HG03575 (cell line): Measurements from ENCODE around the gene KRTAP13-1.

Experiments
- ATAC-seq: cut with Tn5 transposase; IDR thresholded peaks from one replicate; pipeline ENCODE4 v1.9.1; 2021; ENCODE audit not compliant: unreplicated experiment, insufficient number of reproducible peaks, low FRiP score; ENCODE audit errors: extremely low read depth

KRTAP13-1 gene

GRCh38 chr21:30395731-30396130 lies at the start of gene KRTAP13-1:
TSS of gene KRTAP13-1 (plus strand) at chr21:30396031. CDS start at chr21:30396087, 56 bp downstream.
- no peak for ATAC-seq

- ATAC-seq = no peak
These were observed 47.3 kb upstream of the KRTAP13-1 start, which contains the start of gene KRTAP23-1 for GRCh38 chr21:30348506-30348905. TSS of gene KRTAP23-1 (minus strand) at chr21:30348606. CDS start at chr21:30348606, 0 bp downstream.

- no peak for ATAC-seq
These were observed 46.3 kb upstream of the KRTAP13-1 start for GRCh38 chr21:30349572-30349971.

- ATAC-seq = no peak
These were observed 44.3 kb upstream of the KRTAP13-1 start for GRCh38 chr21:30351534-30351933.

- no peak for ATAC-seq
These were observed 41.4 kb upstream of the KRTAP13-1 start for GRCh38 chr21:30354308-30355005.

- ATAC-seq = no peak
These were observed 39.9 kb upstream of the KRTAP13-1 start for GRCh38 chr21:30355906-30356305.

GRCh38 chr21:30372139-30372770 lies 23.6 kb upstream of the KRTAP13-1 start, which contains the start of gene KRTAP13-2:
TSS of gene KRTAP13-2 (minus strand) at chr21:30372271. CDS start at chr21:30372213, 58 bp downstream.
- ATAC-seq = no peak

- ATAC-seq = no peak
These were observed 13.6 kb upstream of the KRTAP13-1 start for GRCh38 chr21:30382201-30382600.

- ATAC-seq = no peak
These were observed 4.3 kb upstream of the KRTAP13-1 start for GRCh38 chr21:30391492-30392025.

GRCh38 chr21:30408782-30409494 lies 13.1 kb downstream of the KRTAP13-1 start:
- ATAC-seq = no peak

- ATAC-seq = no peak
These were observed 20.2 kb downstream of the KRTAP13-1 start for GRCh38 chr21:30415993-30416392.

GRCh38 chr21:30425826-30426225 lies 30.0 kb downstream of the KRTAP13-1 start, which contains the start of gene KRTAP13-3:
TSS of gene KRTAP13-3 (minus strand) at chr21:30425926. CDS start at chr21:30425912, 14 bp downstream.
- ATAC-seq = no peak

- ATAC-seq = no peak
These were observed 30.9 kb downstream of the KRTAP13-1 start for GRCh38 chr21:30426731-30427130.

GRCh38 chr21:30430170-30430655 lies 34.4 kb downstream of the KRTAP13-1 start, which contains the start of gene KRTAP13-4:
TSS of gene KRTAP13-4 (plus strand) at chr21:30430220. CDS start at chr21:30430276, 56 bp downstream.
- no peak for ATAC-seq

GRCh38 chr21:30434033-30434631 lies 38.3 kb downstream of the KRTAP13-1 start:
- ATAC-seq = no peak

- no peak for ATAC-seq
These were observed 41.3 kb downstream of the KRTAP13-1 start for GRCh38 chr21:30437010-30437565.

- ATAC-seq = no peak
These were observed 44.1 kb downstream of the KRTAP13-1 start, which contains the start of gene KRTAP15-1 for GRCh38 chr21:30439975-30440374. TSS of gene KRTAP15-1 (plus strand) at chr21:30440275. CDS start at chr21:30440328, 53 bp downstream.

GRCh38 chr21:30443226-30443625 lies 47.4 kb downstream of the KRTAP13-1 start:
- no peak for ATAC-seq
